ENCODE data around the gene CYP2W1.
A peak's percentile ranks its signal among the peaks of the same experiment; 100 is the strongest.
"Not testable (repeated sequence)": the region's sequence is repeated elsewhere in the genome, so short reads cannot be mapped to it uniquely, and the experiment has no call there.

CYP2W1 gene

DNA sequence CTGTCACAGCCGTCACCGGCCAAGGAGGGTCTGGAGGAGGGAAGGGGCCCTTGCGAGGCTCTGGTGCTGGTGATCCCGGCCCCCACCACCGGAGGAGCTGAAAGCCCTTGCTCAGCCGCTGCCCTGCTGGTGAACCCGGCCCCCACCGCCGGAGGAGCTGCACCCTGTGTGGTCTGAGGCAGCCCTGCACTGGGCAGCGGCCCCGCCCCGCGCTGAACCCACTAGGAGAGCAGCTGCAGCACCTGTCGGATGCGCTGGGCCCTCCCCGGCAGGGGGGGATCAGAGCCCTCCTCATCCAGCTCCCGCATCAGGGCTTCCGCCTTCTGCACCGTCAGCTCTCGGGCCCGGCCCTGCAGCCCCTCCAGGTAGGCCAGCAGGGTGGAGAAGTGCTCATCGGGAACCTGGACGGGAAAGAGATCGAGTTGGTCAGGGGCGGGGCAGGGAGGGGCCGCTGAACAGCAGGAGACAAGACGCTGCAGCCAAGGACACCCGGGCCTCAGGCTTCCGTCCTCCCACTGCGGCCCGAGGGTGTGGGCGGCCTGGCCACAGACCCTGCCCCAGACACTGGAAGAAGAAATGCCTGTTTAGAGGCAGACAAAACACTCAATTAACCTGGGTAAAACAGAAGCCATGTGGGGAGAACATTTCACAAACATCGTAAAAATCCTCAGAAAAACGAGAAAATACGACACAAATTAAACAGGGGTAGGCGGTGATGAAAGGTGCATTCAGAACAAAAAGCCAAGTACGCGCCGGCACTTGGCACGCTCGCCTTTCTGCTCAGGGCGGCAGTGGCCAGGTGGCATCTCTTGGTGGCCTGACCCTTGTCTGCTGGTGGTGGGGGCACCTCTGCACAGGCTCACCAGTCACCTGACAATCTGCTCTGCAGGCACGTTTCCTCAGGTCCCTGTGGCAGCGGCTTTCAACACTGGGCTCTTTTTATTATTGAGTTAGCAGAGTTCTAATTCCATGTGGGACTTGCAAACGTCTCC lies 14.7 kb downstream of the CYP2W1 start:
- DNase-seq, result no peak

DNA sequence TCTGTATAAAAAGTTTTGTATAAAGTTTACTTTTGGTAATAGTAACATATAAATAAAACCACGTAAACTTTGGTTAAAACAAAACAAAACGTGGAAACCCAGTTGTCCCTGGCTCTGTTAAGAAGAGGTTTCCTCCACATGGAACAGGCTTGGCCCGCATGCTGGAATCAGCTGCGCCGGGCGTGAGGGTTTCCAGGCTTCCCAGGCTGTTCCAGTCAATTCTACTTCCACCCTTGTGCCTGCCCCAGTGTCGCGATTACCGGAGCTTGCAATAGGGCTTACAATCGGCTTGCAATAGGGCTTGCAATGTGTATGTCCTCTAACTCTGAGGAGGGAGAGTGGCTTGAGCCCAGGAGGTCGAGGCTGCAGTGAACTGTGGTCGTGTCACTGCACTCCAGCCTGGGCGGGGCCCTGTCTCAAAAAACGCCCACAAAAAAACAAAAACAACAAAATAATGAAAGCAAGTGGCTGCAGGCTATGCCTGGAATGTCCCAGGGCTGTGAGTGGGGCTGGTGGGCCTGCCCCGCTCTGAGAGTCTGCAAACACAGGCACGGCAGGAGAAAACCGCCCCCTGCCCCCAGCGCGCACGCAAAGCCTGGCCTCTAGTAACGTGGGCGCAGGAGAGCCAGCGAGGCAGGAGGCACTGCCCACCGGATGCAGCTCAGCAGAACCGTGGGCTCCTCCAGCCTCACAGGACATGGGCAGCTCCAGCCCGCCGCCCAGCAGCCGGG lies 16.3 kb downstream of the CYP2W1 start:
- no peak for DNase-seq

DNA sequence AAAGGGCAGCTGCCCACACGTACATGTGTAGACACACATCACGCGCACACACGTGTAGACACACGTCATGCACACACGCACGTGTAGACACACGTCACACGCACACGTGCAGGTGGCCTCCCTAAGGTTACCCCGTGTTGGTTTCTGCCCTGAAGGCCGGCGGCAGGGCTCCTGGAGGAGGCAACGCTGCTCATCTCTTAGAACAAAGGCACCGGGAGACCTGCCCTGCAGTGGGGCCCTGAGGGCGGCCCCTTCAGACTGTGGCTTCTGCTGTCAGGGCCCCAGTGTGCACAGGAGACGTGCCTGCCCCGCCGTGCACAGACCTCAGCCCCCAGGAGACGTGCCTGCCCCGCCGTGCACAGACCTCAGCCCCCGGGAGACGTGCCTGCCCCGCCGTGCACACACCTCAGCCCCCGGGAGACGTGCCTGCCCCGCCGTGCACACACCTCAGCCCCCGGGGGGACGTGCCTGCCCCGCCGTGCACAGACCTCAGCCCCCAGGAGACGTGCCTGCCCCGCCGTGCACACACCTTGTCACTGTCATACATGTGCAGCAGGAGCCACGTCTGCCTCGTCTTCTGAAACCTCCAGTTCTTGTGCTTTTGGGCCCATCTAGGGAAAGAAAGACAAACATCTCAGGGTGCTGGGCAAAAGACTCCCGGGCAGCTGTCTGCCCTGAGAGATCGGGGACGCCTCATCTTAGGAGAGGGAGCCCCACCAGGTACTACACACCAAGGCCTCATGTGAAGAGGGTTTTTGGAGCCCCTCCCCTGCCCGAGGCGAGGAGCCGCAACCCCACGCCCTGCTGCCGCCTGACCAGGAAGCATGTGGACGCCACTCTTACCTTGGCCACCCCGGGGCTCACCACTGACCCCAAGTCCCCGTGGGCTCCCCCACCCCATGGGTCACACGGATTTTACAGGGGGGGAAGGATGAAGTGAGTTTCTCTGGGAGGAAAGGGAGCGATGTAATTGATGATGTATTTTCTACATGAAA lies 17.3 kb downstream of the CYP2W1 start:
- no peak for DNase-seq

DNA sequence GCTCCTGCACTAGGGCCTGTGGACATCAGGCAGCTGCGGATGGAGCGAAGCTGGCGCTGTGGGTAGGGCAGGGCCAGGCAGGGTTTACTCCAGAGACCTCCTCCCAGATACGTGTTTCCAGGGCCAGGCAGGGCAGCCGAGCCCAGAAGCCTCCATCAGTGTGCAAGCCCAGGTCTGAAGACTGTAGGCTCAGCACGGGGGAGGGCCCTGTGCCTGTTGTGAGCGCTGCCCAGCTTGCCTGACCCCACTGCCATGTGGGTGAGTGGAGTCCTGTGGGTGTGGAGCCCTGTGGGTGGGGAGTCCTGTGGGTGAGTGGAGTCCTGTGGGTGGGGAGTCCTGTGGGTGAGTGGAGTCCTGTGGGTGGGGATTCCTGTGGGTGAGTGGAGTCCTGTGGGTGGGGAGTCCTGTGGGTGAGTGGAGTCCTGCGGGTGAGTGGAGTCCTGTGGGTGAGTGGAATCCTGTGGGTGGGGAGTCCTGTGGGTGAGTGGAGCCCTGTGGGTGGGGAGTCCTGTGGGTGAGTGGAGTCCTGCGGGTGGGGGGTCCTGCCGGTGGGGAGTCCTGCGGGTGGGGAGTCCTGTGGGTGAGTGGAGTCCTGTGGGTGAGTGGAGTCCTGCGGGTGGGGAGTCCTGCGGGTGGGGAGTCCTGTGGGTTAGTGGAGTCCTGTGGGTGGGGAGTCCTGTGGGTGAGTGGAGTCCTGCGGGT lies 18.2 kb downstream of the CYP2W1 start:
- not testable (repeated sequence) for DNase-seq

DNA sequence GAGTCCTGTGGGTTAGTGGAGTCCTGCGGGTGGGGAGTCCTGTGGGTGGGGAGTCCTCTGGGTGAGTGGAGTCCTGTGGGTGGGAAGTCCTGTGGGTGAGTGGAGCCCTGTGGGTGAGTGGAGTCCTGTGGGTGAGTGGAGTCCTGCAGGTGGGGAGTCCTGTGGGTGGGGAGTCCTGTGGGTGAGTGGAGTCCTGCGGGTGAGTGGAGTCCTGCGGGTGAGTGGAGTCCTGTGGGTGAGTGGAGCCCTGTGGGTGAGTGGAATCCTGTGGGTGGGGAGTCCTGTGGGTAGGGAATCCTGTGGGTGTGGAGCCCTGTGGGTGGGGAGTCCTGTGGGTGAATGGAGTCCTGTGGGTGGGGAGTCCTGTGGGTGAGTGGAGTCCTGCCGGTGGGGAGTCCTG lies 19.0 kb downstream of the CYP2W1 start:
- not testable (repeated sequence) for DNase-seq

DNA sequence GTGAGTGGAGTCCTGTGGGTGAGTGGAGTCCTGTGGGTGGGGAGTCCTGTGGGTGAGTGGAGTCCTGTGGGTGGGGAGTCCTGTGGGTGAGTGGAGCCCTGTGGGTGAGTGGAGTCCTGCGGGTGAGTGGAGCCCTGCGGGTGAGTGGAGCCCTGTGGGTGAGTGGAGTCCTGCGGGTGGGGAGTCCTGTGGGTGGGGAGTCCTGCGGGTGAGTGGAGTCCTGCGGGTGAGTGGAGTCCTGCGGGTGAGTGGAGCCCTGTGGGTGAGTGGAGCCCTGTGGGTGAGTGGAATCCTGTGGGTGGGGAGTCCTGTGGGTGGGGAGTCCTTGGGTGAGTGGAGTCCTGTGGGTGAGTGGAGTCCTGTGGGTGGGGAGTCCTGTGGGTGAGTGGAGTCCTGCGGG lies 19.5 kb downstream of the CYP2W1 start:
- DNase-seq, result not testable (repeated sequence)

DNA sequence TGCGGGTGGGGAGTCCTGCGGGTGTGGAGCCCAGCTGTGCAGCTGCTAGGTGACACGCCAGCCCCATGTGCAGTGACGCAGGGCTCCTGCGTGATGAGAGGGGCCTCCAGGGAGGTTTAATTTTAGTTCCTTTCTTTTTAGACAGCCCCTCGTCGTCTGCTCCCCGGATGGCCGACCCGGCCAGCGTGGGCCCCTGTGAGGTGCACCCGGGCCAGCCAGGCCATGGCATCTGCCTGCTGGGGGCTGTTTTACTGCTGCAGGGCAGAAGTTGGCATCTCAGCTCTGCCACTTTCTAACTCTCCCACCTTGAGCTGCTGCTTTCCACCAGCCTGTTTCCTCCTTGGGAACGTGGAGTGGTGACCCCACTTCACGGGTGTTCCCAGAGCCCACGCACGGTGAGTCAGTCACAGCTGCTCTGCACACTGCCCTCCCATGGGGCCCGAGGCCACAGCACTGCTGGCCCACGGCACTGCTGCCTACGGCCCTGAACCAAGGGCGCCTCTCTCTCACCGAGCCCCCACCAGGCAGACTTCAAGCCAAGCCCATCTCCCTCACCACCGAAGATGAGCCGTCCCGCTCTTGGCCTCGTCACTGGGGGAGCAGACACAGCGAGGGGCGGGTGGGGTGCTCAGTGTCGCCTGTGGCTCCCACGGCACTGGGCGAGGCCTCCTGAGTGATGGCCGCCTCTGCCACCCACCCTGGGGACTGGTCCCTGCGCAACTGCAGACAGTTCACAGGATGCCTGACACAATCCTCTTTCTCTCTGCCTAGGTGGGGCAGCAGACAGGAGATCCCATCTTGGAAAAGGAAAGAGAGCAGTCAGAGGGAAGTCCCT lies 21.3 kb downstream of the CYP2W1 start:
- peak; percentile 70 for DNase-seq

DNA sequence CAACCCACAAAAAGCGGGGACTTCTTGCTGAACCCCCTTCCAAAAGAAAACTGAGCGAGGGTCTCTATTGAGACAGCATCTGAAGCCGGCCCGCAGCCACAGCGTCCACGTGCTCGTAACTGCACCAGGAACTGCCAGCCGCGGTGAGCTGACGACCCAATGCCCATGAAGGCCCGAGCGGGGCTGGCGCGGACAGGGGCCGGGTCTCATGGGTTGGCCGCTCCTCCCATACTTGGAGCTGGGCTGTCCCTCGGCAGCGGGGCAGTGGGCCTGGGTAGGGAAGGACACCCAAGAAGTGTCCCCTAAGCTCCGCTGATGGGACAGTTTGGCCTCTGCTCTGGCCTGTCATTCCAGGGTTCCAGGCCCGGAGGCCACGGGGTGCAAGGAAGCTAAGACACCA lies 22.3 kb downstream of the CYP2W1 start:
- DNase-seq, result no peak

DNA sequence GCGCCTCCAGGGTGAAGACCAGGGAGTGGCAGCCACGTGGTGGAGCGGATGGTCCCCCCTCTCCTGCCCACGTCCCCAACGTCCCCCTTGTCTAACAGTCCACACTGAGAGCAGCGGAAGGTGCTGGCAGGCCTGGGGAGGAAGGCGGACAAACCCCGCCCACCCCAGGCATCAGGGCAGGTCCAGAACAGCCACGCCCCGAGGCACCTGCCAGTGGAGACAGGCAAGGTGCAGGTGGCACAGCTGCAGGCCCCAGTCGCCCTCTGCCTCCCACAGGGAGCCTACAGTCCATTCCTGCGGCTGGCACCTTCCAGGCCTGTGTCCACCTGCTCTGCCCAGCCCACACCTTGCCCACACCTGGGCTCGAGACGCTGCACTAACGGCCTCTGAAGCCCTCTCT lies 24.9 kb downstream of the CYP2W1 start:
- DNase-seq, result no peak

DNA sequence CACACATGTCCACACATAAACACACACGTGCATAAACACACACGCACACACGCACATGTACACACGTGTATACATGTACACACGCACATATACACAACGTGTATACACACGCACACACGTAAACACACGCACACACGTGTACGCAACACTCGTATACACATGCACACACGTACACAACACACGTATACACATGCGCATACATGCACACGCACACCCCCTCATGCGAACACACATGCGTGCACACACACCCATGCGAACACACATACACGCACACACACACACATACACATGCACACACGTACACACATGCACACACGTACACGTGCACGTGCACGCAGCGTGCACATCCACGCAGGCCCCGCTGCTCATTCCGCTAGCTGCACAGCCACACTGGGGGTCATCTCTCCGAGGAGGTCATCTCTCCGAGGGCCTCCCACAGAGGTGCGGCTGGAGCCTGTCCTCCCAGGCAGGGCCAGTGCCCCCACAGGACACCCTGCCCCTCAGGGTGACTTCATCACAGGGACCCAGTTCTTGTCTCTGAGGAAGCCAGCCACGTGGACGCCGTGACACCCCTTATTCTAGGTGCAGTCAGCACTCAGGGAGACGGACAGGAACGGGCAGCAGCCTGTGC lies 25.9 kb downstream of the CYP2W1 start:
- DNase-seq, result no peak

DNA sequence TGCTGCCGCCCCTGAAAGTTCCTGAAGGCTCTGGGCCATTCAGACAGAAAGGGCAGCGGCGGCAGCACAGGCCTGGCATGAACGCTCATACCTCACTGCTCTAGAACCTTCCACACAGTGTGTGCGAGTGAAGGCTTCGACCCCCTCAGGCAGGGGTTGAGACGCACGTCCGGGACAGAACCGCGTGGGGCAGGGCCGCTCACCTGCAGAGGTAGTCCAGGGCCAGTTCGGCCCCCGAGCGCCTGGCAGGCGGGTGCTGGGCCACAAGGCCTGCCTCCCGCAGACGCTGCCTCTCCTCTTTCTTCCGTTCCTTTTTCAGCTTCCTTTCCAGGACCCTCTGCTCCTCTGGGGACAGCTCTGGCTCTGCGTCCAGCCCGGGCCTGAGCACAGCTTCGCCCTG lies 26.8 kb downstream of the CYP2W1 start:
- no peak for DNase-seq

DNA sequence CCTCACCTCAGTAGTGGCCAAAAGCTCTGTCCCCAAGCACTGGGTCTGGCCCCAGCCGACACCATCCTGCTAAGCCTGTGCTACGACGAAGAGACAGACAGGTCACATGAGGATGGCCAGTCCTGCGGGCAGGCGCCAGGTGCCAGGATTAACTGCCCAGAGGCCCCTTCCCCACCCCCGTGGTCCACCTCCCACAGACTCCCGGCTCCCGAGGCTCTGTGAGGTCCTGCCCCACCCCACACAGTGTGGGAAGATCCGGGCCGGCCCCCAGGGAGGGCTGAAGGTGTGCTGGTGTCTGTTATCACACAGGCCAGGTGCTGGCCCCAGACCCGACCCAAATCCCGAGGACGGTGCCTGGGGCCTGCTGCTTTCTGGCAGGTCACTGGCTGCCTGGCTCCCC lies 27.2 kb downstream of the CYP2W1 start:
- no peak for DNase-seq

DNA sequence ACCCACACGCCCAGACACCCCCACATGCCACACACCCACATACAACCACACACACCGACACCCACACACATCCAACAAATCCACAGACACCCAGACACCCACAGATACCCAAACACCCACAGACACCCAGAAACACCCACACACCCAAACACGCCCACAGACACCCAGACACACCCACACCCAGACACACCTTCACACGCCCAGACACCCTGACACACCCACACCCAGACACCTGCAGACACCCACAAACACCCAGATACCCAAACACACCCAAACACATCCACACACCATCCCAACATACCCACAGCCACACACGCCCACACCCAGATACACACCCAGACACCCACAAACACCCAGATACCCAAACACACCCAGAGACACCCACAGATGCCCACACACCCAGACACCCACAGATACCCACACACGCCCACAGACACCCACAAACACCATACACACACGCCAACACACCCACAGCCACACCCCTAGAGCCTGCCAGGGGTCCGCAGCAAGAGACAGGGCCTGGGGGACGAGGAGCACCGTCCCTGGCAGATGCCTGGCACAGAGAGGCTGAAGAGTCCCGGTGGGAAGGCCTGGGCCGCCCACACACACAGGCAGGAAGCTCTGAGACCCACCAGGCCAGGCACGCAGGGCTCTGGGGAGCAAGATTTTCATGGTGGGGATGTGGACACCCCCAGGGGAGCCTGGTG lies 28.5 kb downstream of the CYP2W1 start:
- peak; percentile 47 for DNase-seq

DNA sequence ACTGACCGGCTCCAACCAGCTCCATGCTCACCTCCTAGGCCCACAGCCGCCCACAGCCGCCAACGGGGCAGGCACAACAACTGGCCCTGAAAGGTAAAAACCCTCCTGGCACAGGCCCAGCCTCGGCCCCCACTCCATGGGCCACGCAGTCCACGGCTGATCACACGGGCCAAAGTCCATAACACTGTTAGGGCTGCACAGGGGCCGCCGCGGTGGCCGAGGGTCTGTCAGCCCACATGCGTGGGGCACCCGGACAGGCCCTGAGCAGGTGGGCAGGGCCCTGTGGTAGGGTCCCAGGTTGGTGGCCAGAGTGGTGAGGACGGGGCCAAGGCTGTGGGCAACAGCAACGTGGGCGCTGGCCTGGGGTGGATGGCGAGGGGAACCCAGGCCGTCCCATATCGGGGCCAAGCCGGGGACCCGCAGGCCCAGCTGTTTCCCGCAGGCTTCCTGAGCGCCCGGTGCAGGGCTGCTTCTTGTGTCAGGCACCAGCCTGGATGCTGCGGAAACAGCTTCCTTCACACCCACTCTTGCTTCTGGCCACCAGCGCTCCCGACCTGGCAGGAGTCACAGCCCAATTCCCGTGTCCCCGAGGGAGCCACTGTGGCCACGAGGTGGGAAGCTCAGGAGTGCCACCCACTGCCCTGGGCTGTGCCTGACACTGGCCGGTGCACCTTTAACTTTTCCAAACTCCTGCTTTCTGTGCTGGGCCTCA lies 29.2 kb downstream of the CYP2W1 start:
- DNase-seq, result no peak

DNA sequence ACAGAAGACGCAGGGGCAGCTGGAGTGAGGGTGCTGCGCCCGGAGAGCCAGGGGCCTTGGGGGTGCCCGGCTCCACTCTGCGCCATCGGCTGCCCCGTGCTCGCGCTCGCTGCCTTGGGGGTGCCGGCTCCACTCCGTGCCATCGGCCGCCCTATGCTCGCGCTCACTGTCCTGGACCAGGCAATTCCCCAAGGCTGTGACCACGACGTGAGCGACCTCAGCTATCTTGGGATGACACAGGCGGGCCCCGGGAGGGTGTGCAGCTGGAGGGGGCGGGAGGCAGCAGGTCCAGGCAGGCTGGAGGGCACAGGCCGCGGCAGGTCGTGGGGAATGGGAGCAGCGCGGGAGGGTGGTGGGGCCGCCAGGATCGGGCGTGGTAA lies 29.7 kb downstream of the CYP2W1 start:
- no peak for DNase-seq

DNA sequence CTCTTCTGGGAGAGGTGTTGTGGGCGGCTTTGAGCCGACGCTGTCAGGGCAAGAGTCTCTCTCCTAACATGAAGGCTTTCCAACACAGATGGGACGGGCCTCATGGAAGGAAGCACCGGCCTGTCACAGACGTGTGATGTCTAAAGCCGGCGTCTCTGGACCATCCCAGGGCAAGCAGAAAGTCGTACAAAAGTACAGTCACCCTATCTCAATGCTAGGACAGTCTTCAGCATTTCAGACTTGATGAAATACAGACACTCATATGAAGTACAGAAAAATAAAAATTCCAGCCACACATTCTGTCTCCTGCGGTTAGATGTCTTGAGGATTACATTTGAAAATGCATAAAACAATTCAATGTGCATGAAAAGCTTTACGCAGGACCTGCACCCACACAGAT lies 30.6 kb downstream of the CYP2W1 start:
- no peak for DNase-seq

DNA sequence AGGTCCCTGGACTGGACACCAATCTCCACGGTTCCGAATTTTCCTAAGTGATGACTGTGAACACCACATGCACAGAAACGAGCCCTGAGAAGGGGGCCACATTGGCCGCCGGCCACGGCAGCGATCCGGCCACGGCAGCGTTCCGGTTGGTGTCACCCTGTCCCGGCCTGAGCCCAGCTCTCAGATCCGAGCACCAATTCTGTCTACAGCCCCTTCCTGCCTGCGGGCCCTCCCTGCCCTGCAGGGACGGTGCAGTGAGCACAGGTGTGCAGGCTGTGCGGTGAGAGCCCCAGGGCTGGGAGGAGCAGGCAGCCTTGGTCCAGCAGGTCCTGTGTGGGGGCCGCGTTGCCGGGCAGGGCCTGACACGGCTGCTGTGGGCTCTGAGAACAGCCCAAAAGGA lies 31.7 kb downstream of the CYP2W1 start:
- no peak for DNase-seq

DNA sequence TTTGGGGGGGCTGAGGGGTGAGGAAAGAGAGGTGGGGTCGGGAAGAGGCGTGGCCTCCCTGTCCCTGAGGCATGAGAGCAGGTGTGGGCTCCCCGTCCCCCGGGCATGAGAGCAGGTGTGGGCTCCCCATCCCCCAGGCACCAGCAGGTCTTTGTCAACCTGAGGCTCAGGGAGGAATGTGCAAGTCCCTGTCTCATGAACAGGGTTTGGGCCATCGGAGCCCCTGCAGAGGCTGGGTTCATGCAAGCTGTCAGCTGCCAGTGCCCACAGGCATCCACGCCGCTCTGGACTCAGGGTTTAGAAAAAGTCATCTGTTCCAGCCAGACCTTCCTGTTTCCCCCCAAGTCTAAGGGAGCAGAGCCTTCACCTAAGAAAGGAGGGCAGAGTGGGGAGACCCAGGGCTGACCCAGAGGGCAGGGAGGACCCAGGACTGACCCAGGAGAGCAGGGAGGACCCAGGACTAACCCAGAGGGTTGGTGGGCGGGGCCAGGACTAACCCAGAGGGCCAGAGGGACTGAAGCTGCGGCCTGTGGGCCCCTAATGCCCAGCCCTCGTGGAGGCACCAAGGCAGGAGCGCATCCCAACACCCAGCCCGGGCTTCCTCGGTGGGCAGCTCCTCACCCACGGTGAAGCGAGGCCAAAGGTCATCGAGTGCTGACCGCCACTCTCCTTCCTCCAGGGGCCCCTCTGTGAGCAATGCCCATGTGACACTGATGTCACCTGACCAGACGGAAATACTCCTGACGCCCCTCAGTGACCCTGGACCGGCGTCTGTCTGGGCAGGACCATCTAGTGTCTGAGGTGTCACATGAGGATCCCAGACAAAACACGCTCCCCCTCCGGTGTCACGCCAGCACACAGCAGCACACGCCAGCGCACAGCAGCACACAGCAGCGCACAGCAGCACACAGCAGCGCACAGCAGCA lies 32.5 kb downstream of the CYP2W1 start:
- no peak for DNase-seq
